GM23338 (cell line): Measurements from ENCODE around the gene SLC6A3. TPM values are rescaled to one million over a fixed set of nuclear protein-coding genes. Genes with fewer than 3 reads are reported as not detected.

ENCODE experiments used
- ATAC-seq: fragments of 200-7000 bp; cut with Tn5 transposase; 3 replicates; pipeline ENCODE4 v1.9.1; 2020
- DNase-seq: peaks from one replicate; pipeline ENCODE4 v3.0.0-alpha.2; 2015; ENCODE audit warnings: low spot score
- H2AFZ ChIP-seq: fragments of 200-600 bp; sonication (generic); 2 replicates; pipeline ENCODE4 v1.8.0; 2016; ENCODE audit warnings: antibody characterized with exemption, mild to moderate bottlenecking, moderate library complexity
- H3F3A ChIP-seq: fragments of 200-600 bp; sonication (generic); replicated peaks from 2 replicates; pipeline ENCODE4 v1.8.0; 2017; ENCODE audit warnings: antibody characterized with exemption, mixed run types, low read depth
- H3K27ac ChIP-seq: fragments of 200-600 bp; sonication (generic); 2 replicates; pipeline ENCODE4 v1.6.1; 2016; ENCODE audit warnings: low read depth
- H3K27me3 ChIP-seq: fragments of 200-600 bp; sonication (generic); 2 replicates; pipeline ENCODE4 v1.8.0; 2016; ENCODE audit warnings: mild to moderate bottlenecking, mixed run types, moderate library complexity; ENCODE audit not compliant: insufficient read depth
- H3K36me3 ChIP-seq: fragments of 200-600 bp; sonication (generic); 2 replicates; pipeline ENCODE4 v1.8.0; 2016; ENCODE audit warnings: mild to moderate bottlenecking; ENCODE audit not compliant: insufficient read depth
- H3K4me1 ChIP-seq: fragments of 200-600 bp; sonication (generic); 2 replicates; pipeline ENCODE4 v1.8.0; 2016; ENCODE audit warnings: mild to moderate bottlenecking, moderate library complexity; ENCODE audit not compliant: insufficient read depth
- H3K4me2 ChIP-seq: fragments of 200-600 bp; sonication (generic); 2 replicates; pipeline ENCODE4 v1.7.1; 2017; ENCODE audit warnings: mixed run types
- H3K4me3 ChIP-seq: fragments of 200-600 bp; sonication (generic); 2 replicates; pipeline ENCODE4 v1.6.1; 2016; ENCODE audit warnings: mixed run types
- H3K79me2 ChIP-seq: fragments of 200-600 bp; sonication (generic); replicated peaks from 2 replicates; pipeline ENCODE4 v1.8.0; 2017; ENCODE audit warnings: mild to moderate bottlenecking; ENCODE audit not compliant: insufficient read depth
- H3K9me2 ChIP-seq: fragments of 200-600 bp; sonication (generic); 2 replicates; pipeline ENCODE4 v1.8.0; 2017; ENCODE audit not compliant: insufficient read depth
- H4K20me1 ChIP-seq: fragments of 200-600 bp; sonication (generic); replicated peaks from 2 replicates; pipeline ENCODE4 v1.8.0; 2017; ENCODE audit warnings: mild to moderate bottlenecking; ENCODE audit not compliant: insufficient read depth
- H3K27ac Mint-ChIP-seq: 2 replicates; pipeline ENCODE4 v1.8.0; 2020; ENCODE audit warnings: inconsistent platforms, mild to moderate bottlenecking, moderate library complexity, mixed read lengths
- H3K27me3 Mint-ChIP-seq: 3 replicates; pipeline ENCODE4 v1.8.0; 2022; ENCODE audit warnings: low read depth, mild to moderate bottlenecking, moderate library complexity, mixed read lengths, inconsistent platforms; ENCODE audit not compliant: insufficient read depth, poor library complexity
- H3K36me3 Mint-ChIP-seq: 3 replicates; pipeline ENCODE4 v1.8.0; 2021; ENCODE audit warnings: low read depth, mild to moderate bottlenecking, inconsistent platforms, moderate library complexity, mixed read lengths
- H3K4me1 Mint-ChIP-seq: 3 replicates; pipeline ENCODE4 v1.8.0; 2020; ENCODE audit warnings: mild to moderate bottlenecking, inconsistent platforms, mixed read lengths
- H3K4me3 Mint-ChIP-seq: 3 replicates; pipeline ENCODE4 v1.8.0; 2021; ENCODE audit warnings: moderate library complexity, mild to moderate bottlenecking, inconsistent platforms, mixed read lengths
- H3K9me3 Mint-ChIP-seq: 3 replicates; pipeline ENCODE4 v1.8.0; 2020; ENCODE audit warnings: moderate library complexity, mild to moderate bottlenecking, inconsistent platforms, mixed read lengths
- CREB1 ChIP-seq: fragments of 250-450 bp; sonication (Bioruptor Pico); IDR thresholded peaks from 2 replicates; pipeline ENCODE4 v1.5.0; 2020; ENCODE audit warnings: low read depth, mild to moderate bottlenecking, moderate library complexity
- EZH2 ChIP-seq: fragments of 200-600 bp; sonication (generic); IDR thresholded peaks from one replicate; pipeline ENCODE4 v1.8.0; 2017; ENCODE audit warnings: antibody characterized with exemption, mild to moderate bottlenecking, low read depth; ENCODE audit not compliant: unreplicated experiment
- NANOG ChIP-seq: IDR thresholded peaks from 2 replicates; pipeline ENCODE4 v1.6.1; 2016; ENCODE audit warnings: antibody characterized with exemption, borderline replicate concordance
- POLR2AphosphoS5 ChIP-seq: IDR thresholded peaks from 2 replicates; pipeline ENCODE4 v1.6.1; 2016; ENCODE audit warnings: antibody characterized with exemption, low read depth
- STAT1 ChIP-seq: IDR thresholded peaks from one replicate; pipeline ENCODE4 v1.6.1; 2016; ENCODE audit warnings: antibody characterized with exemption; ENCODE audit not compliant: unreplicated experiment
- ZNF114 ChIP-seq: fragments of 250-450 bp; sonication (Bioruptor Pico); IDR thresholded peaks from 2 replicates; pipeline ENCODE4 v1.5.0; 2020; ENCODE audit warnings: mild to moderate bottlenecking, moderate library complexity
- polyA plus RNA-seq: library from polyadenylated mRNA; unstranded; fragments of >200 nt; fragmentation: Nextera tagmentation; extraction: Ambion mirVana; gene quantifications from 2 replicates; pipeline ENCODE4 v1.2.1, GENCODE V29; 2016
- total RNA-seq: library from RNA; depleted of rRNA; stranded (reverse); fragments of >200 nt; shearing (Covaris generic); gene quantifications from 2 replicates; pipeline ENCODE4 v1.2.3, GENCODE V29; 2014
- TF ChIP-seq, protein P1 (sequence below): IDR thresholded peaks from 2 replicates; pipeline ENCODE4 v1.6.1; 2016; ENCODE audit warnings: antibody characterized with exemption

SLC6A3 gene
- total and polyA plus RNA-seq, 2 experiments from 2014 or later = 0.76 to 1.0 TPM

DNA sequence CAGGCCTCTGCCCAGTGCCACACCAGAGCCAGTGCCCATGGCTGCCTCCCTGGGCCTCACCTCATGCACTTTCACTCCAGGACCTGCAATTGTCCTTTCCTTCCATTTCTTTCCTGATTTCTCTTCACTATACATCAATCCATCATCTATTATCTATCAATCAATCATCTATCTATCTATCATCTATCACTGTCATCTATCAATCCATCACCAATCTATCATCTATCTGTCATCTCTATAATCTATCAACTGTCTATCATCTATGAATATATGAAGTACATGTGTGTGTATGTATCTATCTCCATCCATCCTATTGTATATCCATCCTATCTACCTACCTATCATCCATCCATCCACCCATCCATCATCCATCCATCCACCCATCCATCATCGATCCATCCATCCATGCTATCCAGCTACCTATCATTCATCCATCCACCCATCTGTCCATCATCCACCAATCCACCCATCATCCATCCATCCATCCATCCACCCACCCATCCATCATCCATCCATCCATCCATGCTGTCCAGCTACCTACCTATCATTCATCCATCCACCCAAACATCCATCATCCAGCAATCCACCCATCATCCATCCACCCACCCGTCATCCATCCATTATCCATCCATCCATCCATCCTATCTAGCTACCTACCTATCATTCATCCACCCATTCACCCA is 26.9 kb downstream of the SLC6A3 start:
- Mint-ChIP-seq H3K27me3 (peaks cover 15% of the 10 kb centered on the region), H3K27ac (no peak overlapping the region), H3K36me3 (no peaks in the 10 kb centered on the region; the same call in 2 of the 3 replicates), H3K4me3 (no peak overlapping the region), H3K4me1 (peaks cover 4% of the 10 kb centered on the region), H3K9me3 (peaks cover 9% of the 10 kb centered on the region)
- Histone ChIP-seq H3K9me2 (no peaks in the 10 kb centered on the region), H3K27me3 (no peaks in the 10 kb centered on the region), H3K36me3 (no peaks in the 10 kb centered on the region), H3F3A (no peaks in the 10 kb centered on the region), H3K4me2 (no peak overlapping the region), H3K27ac (no peak overlapping the region), H3K4me3 (no peak overlapping the region), H4K20me1 (no peaks in the 10 kb centered on the region), H3K4me1 (peaks cover under 1% of the 10 kb centered on the region; the same call in 1 of the 2 replicates), H2AFZ (no peak overlapping the region), H3K79me2 (no peaks in the 10 kb centered on the region)
- no peak for DNase-seq
- no peak for ATAC-seq
- TF ChIP-seq STAT1 = no peak

DNA sequence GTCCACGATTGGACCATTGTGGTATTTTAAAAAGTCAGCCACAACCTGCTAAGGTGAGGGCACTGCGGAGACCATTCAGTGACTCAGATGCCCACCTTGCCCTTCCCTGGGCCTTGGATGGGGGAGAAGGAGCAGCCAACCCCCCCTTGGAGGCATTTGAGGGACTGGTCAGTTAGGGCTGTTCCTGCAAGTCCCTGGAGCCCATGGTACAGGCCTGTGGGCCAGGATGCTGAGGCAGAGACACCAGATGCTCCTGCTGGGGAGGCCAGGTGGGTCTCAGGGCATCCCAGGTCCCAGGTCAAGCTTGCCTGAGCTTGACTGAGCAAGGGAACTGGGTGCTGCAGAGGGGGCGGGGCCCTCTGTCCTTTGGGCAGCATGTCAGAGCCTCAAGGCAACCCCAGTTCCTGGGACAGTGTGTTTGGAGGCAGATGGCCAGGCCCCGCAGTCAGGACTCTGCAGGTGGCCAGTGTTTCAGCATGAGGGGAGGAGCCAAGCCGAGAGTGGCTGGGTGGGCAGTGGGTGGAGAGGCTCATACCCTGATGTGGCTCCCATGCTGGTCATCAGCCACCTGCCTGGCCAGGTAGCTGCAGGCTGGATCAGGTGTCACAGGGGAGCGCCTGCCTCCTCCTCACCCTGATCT is 27.5 kb downstream of the SLC6A3 start:
- Mint-ChIP-seq H3K27ac (no peak overlapping the region), H3K27me3 (peaks cover 18% of the 10 kb centered on the region), H3K4me1 (peaks cover 11% of the 10 kb centered on the region), H3K36me3 (no peaks in the 10 kb centered on the region; the same call in 2 of the 3 replicates), H3K9me3 (peaks cover 9% of the 10 kb centered on the region), H3K4me3 (no peak overlapping the region)
- H3K27me3 ChIP-seq = no peaks in the 10 kb centered on the region
- no peaks in the 10 kb centered on the region for H3K79me2 ChIP-seq
- H3F3A ChIP-seq = peaks cover 4% of the 10 kb centered on the region; the same call in 1 of the 2 replicates
- no peaks in the 10 kb centered on the region for H3K9me2 ChIP-seq
- no peak overlapping the region for H3K4me3 ChIP-seq
- ATAC-seq (no peak), DNase-seq (no peak)
- no peaks in the 10 kb centered on the region for H3K36me3 ChIP-seq
- no peak overlapping the region for H2AFZ ChIP-seq
- H3K4me2 ChIP-seq = no peak overlapping the region
- peaks cover 7% of the 10 kb centered on the region for H3K4me1 ChIP-seq
- no peak overlapping the region for H3K27ac ChIP-seq
- no peaks in the 10 kb centered on the region for H4K20me1 ChIP-seq
- TF ChIP-seq CREB1 (CRISPR knock-in tag) (no peak), ZNF114 (no peak)
- TF ChIP-seq, protein P1, sequence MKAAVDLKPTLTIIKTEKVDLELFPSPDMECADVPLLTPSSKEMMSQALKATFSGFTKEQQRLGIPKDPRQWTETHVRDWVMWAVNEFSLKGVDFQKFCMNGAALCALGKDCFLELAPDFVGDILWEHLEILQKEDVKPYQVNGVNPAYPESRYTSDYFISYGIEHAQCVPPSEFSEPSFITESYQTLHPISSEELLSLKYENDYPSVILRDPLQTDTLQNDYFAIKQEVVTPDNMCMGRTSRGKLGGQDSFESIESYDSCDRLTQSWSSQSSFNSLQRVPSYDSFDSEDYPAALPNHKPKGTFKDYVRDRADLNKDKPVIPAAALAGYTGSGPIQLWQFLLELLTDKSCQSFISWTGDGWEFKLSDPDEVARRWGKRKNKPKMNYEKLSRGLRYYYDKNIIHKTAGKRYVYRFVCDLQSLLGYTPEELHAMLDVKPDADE = no peak

DNA sequence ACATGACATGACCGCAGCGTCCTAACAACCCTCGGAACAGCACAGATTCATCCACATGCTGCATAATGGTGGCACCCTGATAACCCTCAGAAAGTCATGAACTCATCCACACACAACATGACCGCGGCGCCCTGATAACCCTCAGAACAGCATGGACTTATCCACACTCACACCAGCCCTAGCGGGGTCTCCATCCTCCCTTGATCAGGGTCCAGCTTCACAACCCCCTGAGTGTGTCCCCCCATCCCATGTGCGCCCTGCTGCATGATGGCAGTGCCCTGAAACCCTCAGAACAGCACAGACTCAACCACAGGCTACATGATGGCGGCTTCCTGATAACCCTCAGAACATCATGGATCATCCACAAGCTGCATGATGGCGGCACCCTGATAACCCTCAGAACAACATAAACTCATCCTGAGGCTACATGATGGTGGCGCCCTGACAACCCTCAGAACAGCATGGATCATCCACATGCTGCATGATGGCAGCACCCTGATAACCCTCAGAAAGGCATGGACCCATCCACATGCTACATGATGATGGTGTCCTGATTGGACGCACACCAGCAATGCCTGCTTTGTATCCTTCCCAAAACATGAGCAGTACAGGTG is 28.3 kb downstream of the SLC6A3 start:
- Mint-ChIP-seq H3K9me3 (peaks cover 9% of the 10 kb centered on the region), H3K27me3 (peaks cover 18% of the 10 kb centered on the region), H3K27ac (no peak overlapping the region), H3K4me1 (peaks cover 17% of the 10 kb centered on the region), H3K4me3 (no peak overlapping the region), H3K36me3 (no peaks in the 10 kb centered on the region; the same call in 2 of the 3 replicates)
- Histone ChIP-seq H3F3A (peaks cover 4% of the 10 kb centered on the region; the same call in 1 of the 2 replicates), H2AFZ (no peak overlapping the region), H3K36me3 (no peaks in the 10 kb centered on the region), H3K4me2 (no peak overlapping the region), H3K27ac (no peak overlapping the region), H3K4me3 (no peak overlapping the region), H4K20me1 (no peaks in the 10 kb centered on the region), H3K79me2 (no peaks in the 10 kb centered on the region), H3K4me1 (peaks cover 13% of the 10 kb centered on the region), H3K27me3 (no peaks in the 10 kb centered on the region), H3K9me2 (no peaks in the 10 kb centered on the region)
- DNase-seq (no peak), ATAC-seq (no peak)
- TF ChIP-seq POLR2AphosphoS5 (no peak), EZH2 (no peak), STAT1 (no peak), ZNF114 (no peak), NANOG (no peak)
- TF ChIP-seq, protein P1 = no peak
